HL-60/S4 (cell line): ENCODE measurements around the gene HPD.

ENCODE experiments used
- in situ Hi-C: fragments of 300-500 bp; cut with MboI; formaldehyde crosslinking; loops from 2 replicates; pipeline ENCODE4 v1.14.3; 2022; ENCODE audit warnings: low sequenced_read_pairs

The HPD gene

DNA sequence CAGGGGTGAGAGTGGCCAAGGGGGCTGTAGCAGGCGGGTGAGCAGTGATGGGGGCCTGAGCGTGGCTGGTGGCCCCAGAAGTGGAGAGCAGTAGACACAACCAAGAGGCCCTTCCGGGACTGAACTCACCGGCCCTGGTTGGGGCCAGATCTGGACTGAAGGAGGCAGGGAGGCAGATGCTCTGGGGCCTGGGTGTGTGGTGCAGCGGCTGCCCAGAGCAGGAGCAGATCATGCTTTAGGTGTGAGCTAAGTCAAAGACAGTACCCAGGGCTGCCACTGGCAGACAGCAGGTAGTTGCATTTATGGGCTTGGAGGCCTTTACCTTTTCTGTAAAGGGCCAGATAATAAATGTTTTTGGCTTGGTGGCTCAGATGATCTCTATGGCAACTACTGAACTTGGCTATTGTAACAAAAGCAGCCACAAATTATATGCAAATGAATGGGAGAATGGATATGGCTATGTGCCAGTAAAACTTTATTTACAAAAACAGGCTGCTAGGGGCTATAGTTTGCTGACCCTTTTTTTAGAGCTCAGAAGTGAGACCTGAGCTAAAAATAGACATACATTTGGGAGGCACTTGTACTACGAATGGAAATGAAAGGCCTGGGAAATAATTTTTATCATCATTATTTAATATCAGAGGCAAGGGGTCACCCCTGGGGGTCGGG is 29.3 kb downstream of the HPD start:
- in situ Hi-C loops = no loop called here

GRCh38 chr12:121828826-121829225 is 29.8 kb downstream of the HPD start:
- in situ Hi-C loops = no loop called here

- in situ Hi-C loops = no loop called here
These were observed 30.4 kb downstream of the HPD start for GRCh38 chr12:121828306-121828705.

GRCh38 chr12:121827351-121828099 is 31.1 kb downstream of the HPD start:
- in situ Hi-C loops = no loop called here

DNA sequence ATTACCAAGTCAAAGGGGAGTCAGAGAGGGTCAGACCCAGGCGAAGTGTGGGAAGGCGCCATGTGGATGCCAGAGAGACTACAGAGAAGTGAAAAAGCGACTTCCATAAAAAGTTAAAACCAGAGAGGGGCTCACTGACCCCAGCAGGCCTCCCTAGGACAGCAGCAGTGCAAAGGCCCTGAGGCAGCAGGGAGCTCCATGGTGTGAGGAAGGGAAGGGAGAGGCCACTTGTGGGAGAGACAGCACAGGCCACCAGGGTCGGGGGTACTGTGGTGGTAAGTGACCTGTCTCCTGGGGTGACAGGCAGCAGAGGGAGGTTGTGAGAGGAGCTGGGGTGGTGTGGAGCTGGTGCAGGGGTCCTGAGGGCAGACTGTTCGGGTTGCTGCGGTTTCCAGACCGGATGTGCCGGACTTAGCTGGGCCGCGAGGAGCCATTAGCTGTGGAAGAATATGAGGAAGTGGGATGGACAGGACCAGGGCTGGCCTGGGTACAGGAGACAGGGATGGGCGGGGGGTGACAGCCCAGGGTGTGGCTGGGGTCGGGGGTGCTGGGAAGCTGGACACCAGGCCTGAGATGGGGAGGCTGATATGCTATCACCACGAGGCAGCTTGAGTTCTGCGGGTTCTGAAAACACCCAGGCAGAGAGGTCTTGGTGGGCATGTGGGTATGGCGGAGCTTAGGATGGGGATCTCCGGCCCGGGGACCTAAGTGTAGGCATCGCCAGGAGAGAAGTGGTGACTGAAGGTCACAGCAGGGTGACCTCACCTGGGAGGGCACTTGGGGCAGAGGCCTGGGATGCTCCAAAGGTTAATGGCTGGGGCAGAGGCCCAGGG is 32.1 kb downstream of the HPD start:
- in situ Hi-C loops = no loop called here

GRCh38 chr12:121825041-121825523 is 33.6 kb downstream of the HPD start:
- in situ Hi-C loops = no loop called here

GRCh38 chr12:121823727-121824115 is 34.9 kb downstream of the HPD start:
- in situ Hi-C loops = no loop called here

DNA sequence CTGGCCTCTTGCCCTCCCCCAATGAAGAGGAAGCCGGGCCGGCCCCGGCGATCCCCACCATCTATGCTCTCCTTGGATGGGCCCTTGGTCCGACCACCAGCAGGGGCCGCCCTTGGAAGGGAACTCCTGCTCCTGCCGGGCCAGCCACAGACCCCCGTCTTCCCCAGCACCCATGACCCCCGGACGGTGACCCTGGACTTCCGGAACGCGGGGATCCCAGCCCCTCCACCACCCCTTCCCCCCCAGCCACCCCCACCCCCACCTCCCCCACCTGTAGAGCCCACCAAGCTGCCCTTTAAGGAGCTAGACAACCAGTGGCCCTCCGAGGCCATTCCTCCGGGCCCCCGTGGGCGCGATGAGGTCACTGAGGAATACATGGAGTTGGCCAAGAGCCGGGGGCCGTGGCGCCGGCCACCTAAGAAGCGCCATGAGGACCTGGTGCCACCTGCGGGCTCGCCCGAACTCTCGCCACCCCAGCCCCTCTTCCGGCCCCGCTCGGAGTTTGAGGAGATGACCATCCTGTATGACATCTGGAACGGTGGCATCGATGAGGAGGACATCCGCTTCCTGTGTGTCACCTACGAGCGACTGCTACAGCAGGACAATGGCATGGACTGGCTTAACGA is 35.4 kb downstream of the HPD start:
- in situ Hi-C loops = no loop called here

DNA sequence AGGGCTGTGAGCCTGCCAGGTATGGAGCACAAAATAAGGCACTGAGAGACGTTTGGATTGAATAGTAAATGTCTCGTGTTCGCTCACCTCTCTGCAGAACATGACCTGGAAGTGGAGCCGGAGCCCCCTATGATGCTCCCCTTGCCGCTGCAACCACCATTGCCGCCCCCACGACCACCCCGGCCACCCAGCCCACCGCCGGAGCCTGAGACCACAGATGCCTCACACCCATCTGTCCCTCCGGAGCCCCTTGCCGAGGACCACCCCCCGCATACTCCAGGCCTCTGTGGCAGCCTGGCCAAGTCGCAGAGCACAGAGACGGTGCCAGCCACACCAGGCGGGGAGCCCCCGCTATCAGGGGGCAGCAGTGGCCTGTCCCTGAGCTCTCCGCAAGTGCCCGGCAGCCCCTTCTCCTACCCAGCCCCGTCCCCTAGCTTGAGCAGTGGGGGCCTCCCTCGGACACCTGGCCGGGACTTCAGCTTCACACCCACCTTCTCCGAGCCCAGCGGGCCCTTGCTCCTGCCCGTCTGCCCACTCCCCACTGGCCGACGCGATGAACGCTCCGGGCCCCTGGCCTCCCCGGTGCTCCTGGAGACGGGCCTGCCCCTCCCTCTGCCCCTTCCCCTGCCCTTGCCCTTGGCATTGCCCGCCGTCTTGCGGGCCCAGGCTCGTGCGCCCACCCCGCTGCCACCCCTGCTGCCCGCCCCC is 36.1 kb downstream of the HPD start:
- in situ Hi-C loops = no loop called here

GRCh38 chr12:121820056-121820455 is 38.6 kb downstream of the HPD start:
- in situ Hi-C loops = no loop called here

- in situ Hi-C loops = no loop called here
These were observed 39.3 kb downstream of the HPD start for GRCh38 chr12:121819212-121819949.

GRCh38 chr12:121817648-121818043 is 41.0 kb downstream of the HPD start:
- in situ Hi-C loops = no loop called here

GRCh38 chr12:121816925-121817647 is 41.6 kb downstream of the HPD start:
- in situ Hi-C loops = no loop called here

DNA sequence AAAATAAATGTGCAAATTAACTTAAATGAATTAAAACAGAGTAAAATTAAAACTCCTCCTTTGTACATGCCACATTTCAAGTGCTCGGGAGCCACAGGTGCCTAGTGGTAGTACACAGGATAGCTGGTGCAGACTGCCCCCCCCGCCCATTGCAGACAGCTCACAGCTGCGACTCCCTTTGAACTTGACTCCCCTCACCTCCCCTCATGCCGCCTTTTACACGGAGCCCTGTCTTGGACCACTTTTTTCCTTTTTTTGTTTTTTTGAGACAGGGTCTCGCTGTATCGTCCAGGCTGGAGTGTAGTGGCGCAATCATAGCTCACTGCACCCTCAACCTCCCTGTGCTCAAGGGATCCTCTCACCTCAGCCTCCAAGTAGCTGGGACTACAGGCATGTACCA is 43.4 kb downstream of the HPD start:
- in situ Hi-C loops = no loop called here

DNA sequence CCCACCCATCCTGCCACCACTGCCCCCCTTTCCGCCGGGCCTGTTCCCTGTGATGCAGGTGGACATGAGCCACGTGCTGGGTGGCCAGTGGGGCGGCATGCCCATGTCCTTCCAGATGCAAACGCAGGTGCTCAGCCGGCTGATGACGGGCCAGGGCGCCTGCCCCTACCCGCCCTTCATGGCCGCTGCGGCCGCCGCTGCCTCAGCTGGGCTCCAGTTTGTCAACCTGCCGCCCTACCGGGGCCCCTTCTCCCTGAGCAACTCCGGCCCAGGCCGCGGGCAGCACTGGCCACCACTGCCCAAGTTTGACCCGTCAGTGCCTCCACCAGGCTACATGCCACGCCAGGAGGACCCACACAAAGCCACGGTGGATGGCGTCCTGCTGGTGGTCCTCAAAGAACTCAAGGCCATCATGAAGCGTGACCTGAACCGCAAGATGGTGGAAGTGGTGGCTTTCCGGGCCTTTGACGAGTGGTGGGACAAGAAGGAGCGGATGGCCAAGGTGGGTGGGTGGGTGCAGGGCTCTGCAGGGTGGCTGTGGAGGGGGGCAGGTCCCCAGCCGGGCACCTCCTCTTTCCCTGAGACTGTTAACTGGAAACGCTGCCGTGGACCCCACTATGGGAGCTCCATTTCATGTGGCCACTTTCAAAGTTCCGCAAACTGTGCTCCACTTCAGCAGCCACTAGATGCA is 44.1 kb downstream of the HPD start:
- in situ Hi-C loops = no loop called here

DNA sequence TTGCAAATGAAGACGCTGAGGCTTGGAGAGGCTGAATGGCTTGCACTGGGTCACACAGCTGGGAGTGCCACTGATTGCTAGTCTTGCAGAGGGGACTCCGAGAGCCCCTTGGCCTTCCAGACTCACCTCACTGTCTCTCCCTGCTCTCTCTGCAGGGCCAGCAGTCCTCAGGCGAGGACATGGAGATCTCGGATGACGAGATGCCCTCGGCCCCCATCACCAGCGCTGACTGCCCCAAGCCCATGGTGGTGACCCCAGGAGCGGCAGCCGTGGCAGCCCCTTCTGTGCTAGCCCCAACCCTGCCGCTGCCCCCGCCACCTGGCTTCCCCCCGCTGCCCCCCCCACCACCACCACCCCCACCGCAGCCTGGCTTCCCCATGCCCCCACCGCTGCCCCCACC is 44.7 kb downstream of the HPD start:
- in situ Hi-C loops = no loop called here

DNA sequence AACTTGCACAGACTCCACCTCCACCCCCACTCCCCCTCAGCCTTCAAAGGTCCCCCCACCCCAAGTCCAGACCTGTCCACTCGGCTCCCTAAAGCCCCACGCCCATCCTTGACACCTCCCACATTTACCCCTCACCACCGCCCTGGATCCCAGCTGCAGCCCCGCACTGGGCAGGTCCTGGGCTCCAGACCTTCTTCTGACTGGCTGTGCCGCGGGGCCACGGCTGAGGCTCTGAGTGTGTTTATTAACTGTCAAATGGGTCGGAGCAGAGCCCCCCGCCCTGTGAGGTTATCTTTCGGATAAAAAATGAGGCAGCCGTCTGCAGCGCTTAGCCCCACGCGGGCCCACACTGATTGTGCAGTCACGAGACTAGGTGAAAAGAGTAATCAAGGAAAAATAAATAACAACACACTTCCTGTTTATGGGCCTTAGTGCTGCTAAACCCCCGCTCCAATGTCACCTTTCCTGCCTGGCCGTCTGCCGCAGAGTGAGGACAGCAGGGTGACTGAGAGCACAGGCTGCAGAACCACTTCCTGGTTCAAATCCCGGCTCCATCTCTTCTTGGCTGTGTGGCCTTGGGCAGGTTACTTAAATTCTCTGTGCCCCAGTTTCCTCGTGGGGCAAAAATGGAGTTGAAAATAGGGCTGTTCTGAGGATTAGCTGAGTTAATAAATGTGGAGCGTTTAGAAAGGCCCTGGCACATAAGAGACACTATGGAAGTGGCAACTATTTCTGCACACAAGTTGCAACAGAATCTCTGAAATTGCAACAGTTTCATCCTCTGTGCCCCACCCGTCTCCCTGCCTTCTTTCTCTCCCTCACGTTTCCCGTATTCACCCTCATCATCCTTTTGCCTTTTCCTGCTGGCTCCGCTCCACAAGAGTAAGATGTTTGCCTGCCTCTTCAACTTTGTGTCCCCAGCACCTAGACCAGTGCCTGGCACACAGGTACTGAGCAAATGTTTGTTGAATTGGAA is 45.5 kb downstream of the HPD start:
- in situ Hi-C loops = no loop called here
